Fibroblast of lung (primary cell): ENCODE data around the gene DHX36. TPM values are rescaled to one million over a fixed set of nuclear protein-coding genes. Genes with fewer than 3 reads are reported as not detected.

Experiments
- DNase-seq, 2 donors: peaks; one replicate each; pipeline versions ENCODE4 v3.0.0 to v3.0.0-alpha.2; 2010; ENCODE audit warnings: low read depth in 2 of 2
- H2AFZ ChIP-seq: 2 replicates; pipeline ENCODE4 v1.5.1; 2012; ENCODE audit warnings: low read length, control low read depth, inconsistent platforms
- H3K27ac ChIP-seq: 2 replicates; pipeline ENCODE4 v1.5.1; 2011; ENCODE audit warnings: low read length, control low read depth; ENCODE audit not compliant: insufficient read depth
- H3K27me3 ChIP-seq: 2 replicates; pipeline ENCODE4 v1.5.1; 2011; ENCODE audit warnings: mild to moderate bottlenecking, low read length; ENCODE audit not compliant: control insufficient read depth, insufficient read depth
- H3K36me3 ChIP-seq: 2 replicates; pipeline ENCODE4 v1.5.1; 2011; ENCODE audit warnings: low read length; ENCODE audit not compliant: control insufficient read depth, insufficient read depth
- H3K4me1 ChIP-seq: 2 replicates; pipeline ENCODE4 v1.5.1; 2011; ENCODE audit warnings: low read length; ENCODE audit not compliant: control insufficient read depth, insufficient read depth; ENCODE audit errors: extremely low read depth
- H3K4me2 ChIP-seq: 2 replicates; pipeline ENCODE4 v1.5.1; 2011; ENCODE audit warnings: low read length, control low read depth; ENCODE audit not compliant: insufficient read depth; ENCODE audit errors: extremely low read depth
- H3K4me3 ChIP-seq, 4 experiments: fragments of 200-600 bp in 1 of 4; sonication (generic) in 1 of 4; replicated peaks in 1 of 4; 2 replicates each; pipeline ENCODE4 v1.5.1; 2011 to 2016; ENCODE audit warnings: low read length in 4 of 4, low read depth in 3 of 4, mild to moderate bottlenecking in 3 of 4, control low read depth in 2 of 4, inconsistent platforms in 1 of 4, mixed read lengths in 1 of 4; ENCODE audit not compliant: insufficient read depth in 1 of 4; ENCODE audit errors: control extremely low read depth in 1 of 4
- H3K79me2 ChIP-seq: 2 replicates; pipeline ENCODE4 v1.5.1; 2012; ENCODE audit warnings: mild to moderate bottlenecking, low read length, inconsistent platforms; ENCODE audit not compliant: control insufficient read depth, insufficient read depth
- H3K9ac ChIP-seq: 2 replicates; pipeline ENCODE4 v1.5.1; 2011; ENCODE audit warnings: mild to moderate bottlenecking, low read length, control low read depth; ENCODE audit not compliant: insufficient read depth
- H3K9me3 ChIP-seq: 2 replicates; pipeline ENCODE4 v1.5.1; 2012; ENCODE audit warnings: low read depth, low read length; ENCODE audit not compliant: control insufficient read depth, insufficient read depth
- H4K20me1 ChIP-seq: 2 replicates; pipeline ENCODE4 v1.5.1; 2011; ENCODE audit warnings: low read length; ENCODE audit not compliant: control insufficient read depth, insufficient read depth; ENCODE audit errors: extremely low read depth
- EZH2 ChIP-seq: IDR thresholded peaks from 2 replicates; pipeline ENCODE4 v1.5.1; 2012; ENCODE audit warnings: low read length, control low read depth, mild to moderate bottlenecking; ENCODE audit errors: missing control alignments
- polyA plus RNA-seq, 2 donors: library from polyadenylated mRNA; depleted of rRNA in 1 of 2; stranded (reverse) in 1 of 2; unstranded in 1 of 2; fragments of >200 nt; gene quantifications; 2 replicates each; pipeline ENCODE4 v1.2.1, GENCODE V29; 2011 to 2012; ENCODE audit warnings: missing spikeins in 1 of 2
- total RNA-seq: library from RNA; depleted of rRNA; stranded (reverse); fragments of >200 nt; gene quantifications from 2 replicates; pipeline ENCODE4 v1.2.1, GENCODE V29; 2014
- TF ChIP-seq, protein P1 (sequence below), 2 donors: IDR thresholded peaks in 1 of 2; conservative IDR thresholded peaks in 1 of 2; 1 replicate in 1 of 2; 2 replicates in 1 of 2; pipeline ENCODE4 v1.5.1; 2011 to 2012; ENCODE audit warnings: low read length in 2 of 2, control low read depth in 1 of 2, inconsistent platforms in 1 of 2, low read depth in 1 of 2, mild to moderate bottlenecking in 1 of 2

The DHX36 gene
- total and polyA plus RNA-seq, 2 donors (not counting 1 experiment from before 2014, with no cell fraction given): 54.0 to 55.2 TPM

DNA sequence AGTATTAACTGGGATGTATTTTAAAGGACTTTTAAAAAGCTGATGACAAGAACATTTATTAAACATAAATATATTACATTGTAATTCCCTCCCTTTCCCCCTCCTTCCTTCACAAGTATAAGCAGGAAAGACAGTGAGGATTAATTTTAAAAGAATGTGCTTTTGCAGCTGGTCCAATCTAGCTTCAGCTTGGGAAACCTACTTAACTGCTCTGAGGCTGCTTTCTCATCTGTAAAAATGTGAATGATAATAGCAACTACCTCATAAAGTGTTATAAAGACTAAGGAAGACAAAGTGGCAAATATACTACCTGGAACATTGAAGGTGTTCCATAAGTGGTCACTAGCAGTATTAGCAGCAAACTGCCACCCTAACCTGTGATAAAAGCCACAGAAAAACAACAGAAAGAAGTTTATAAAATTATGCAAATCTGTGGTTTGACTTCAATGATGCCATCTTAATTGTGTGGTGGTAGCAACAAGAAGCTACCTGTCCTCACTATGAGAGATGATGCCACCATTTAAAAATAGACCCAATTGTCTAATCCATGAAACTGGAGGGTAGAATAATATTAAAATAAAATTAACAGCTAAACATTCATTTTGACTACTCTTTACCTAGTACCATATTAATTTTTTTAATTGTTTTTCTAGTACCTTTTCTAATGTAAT lies 20.0 kb downstream of the DHX36 start:
- no peak overlapping the region for H3K4me2 ChIP-seq
- no peaks in the 10 kb centered on the region for H3K79me2 ChIP-seq
- H3K27ac ChIP-seq: no peak overlapping the region
- H3K9me3 ChIP-seq: no peaks in the 10 kb centered on the region
- H3K4me1 ChIP-seq: no peaks in the 10 kb centered on the region
- no peaks in the 10 kb centered on the region for H4K20me1 ChIP-seq
- peak in 1 of 2 donors; percentile 60 for DNase-seq
- TF ChIP-seq EZH2: no peak
- TF ChIP-seq, protein P1, sequence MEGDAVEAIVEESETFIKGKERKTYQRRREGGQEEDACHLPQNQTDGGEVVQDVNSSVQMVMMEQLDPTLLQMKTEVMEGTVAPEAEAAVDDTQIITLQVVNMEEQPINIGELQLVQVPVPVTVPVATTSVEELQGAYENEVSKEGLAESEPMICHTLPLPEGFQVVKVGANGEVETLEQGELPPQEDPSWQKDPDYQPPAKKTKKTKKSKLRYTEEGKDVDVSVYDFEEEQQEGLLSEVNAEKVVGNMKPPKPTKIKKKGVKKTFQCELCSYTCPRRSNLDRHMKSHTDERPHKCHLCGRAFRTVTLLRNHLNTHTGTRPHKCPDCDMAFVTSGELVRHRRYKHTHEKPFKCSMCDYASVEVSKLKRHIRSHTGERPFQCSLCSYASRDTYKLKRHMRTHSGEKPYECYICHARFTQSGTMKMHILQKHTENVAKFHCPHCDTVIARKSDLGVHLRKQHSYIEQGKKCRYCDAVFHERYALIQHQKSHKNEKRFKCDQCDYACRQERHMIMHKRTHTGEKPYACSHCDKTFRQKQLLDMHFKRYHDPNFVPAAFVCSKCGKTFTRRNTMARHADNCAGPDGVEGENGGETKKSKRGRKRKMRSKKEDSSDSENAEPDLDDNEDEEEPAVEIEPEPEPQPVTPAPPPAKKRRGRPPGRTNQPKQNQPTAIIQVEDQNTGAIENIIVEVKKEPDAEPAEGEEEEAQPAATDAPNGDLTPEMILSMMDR (conservative IDR thresholded peaks at IDR 0.05 in 1 of 2, IDR thresholded peaks at IDR 0.05 in 1 of 2; ENCODE audit: low read depth in 1 of 2, low read length in 2 of 2): no peak
- no peak overlapping the region for H3K4me3 ChIP-seq
- H3K36me3 ChIP-seq: peaks cover 9% of the 10 kb centered on the region
- H3K9ac ChIP-seq: no peak overlapping the region
- no peak overlapping the region for H2AFZ ChIP-seq
- H3K27me3 ChIP-seq: no peaks in the 10 kb centered on the region

DNA sequence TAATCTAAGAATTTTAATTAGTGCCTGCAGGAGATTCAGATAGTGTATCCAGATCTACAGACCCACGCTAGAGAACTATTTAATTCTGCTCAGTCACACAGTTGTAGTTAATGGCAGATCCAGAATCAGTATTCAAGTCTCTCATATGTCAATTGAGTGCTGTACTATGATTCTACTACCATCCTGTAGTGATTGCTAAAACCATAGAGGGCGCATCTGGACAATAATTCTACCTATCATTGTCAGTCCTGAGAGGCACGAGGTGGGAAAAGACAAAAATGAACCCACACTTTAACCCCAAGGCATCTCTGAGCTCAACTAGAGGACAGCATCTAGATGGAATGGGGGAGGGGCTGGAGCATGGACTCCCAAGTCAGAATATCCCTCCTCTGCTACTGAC lies 22.7 kb downstream of the DHX36 start:
- H3K27ac ChIP-seq: no peak overlapping the region
- H4K20me1 ChIP-seq: no peaks in the 10 kb centered on the region
- H3K79me2 ChIP-seq: no peaks in the 10 kb centered on the region
- H3K4me3 ChIP-seq: no peak overlapping the region
- no peaks in the 10 kb centered on the region for H3K4me1 ChIP-seq
- no peak overlapping the region for H3K9ac ChIP-seq
- no peaks in the 10 kb centered on the region for H3K27me3 ChIP-seq
- DNase-seq: no peak
- TF ChIP-seq, protein P1 (conservative IDR thresholded peaks at IDR 0.05 in 1 of 2, IDR thresholded peaks at IDR 0.05 in 1 of 2; ENCODE audit: low read depth in 1 of 2, low read length in 2 of 2): no peak
- TF ChIP-seq EZH2: no peak
- H3K4me2 ChIP-seq: no peak overlapping the region
- H3K36me3 ChIP-seq: peaks cover 8% of the 10 kb centered on the region
- H3K9me3 ChIP-seq: no peaks in the 10 kb centered on the region
- no peak overlapping the region for H2AFZ ChIP-seq

DNA sequence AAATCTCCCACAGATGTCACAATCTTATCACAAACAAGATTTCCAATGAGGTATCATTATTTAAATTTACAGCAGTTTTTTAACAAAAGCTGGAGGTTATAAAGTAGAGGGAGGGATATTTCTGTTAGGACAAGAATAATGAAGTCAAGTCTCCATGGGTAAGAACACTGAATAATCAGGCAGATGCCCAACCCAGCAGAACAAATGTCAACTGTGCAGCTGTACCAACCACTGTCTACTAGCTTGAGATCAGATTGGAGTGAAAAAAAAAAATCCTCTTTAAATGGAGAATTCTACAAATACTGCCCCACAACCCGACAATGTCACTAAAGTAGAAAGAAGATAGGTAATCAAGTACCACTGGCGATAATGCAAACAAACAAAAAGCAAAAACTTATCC lies 30.3 kb downstream of the DHX36 start:
- no peak overlapping the region for H3K9ac ChIP-seq
- H2AFZ ChIP-seq: no peak overlapping the region
- peaks cover 2% of the 10 kb centered on the region for H3K36me3 ChIP-seq
- H4K20me1 ChIP-seq: no peaks in the 10 kb centered on the region
- H3K4me3 ChIP-seq: no peak overlapping the region
- no peak overlapping the region for H3K4me2 ChIP-seq
- no peak for DNase-seq
- no peaks in the 10 kb centered on the region for H3K9me3 ChIP-seq
- H3K27me3 ChIP-seq: no peaks in the 10 kb centered on the region
- H3K4me1 ChIP-seq: no peaks in the 10 kb centered on the region
- H3K27ac ChIP-seq: no peak overlapping the region
- no peaks in the 10 kb centered on the region for H3K79me2 ChIP-seq
- TF ChIP-seq EZH2: no peak
- TF ChIP-seq, protein P1 (conservative IDR thresholded peaks at IDR 0.05 in 1 of 2, IDR thresholded peaks at IDR 0.05 in 1 of 2; ENCODE audit: low read depth in 1 of 2, low read length in 2 of 2): no peak
